ENCODE data around the gene B4GALNT3.

DNA sequence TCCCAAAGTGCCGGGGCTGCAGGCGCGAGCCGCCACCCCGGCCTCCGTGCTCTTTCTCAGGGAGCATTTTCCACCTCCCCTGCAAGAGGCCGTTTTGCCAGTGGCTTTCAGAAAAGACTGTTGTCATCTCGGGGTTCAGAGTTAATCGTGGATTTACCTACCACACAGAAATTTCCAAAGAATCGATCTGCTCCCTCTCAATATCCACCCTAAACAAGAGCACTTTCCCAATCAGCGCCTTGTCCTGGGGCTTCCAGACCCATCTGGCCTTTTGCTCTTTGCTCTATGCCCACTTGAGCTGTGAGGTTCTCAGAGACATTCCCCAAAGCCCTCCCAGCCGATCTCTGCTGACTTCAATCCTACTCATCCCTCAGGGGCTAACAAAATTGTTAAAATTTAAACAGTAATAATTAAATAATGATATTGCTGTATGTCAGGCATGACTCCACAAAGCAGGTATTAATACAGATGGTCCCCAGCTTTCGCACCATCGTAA is 116.9 kb downstream of the B4GALNT3 start:
- TF ChIP-seq EZH2 (IDR thresholded peaks at IDR 0.05; ENCODE audit: insufficient read depth, poor library complexity, severe bottlenecking) (no peak), EZH2phosphoT487 (IDR thresholded peaks at IDR 0.05; ENCODE audit: insufficient read depth, low read depth) (no peak)
